T-helper 9 cell (primary cell): Measurements from ENCODE around the gene AKR1E2.
A peak's percentile ranks its signal among the peaks of the same experiment; 100 is the strongest.

Experiments used
- DNase-seq: peaks from one replicate; pipeline ENCODE4 v3.0.0-alpha.2; 2020

Gene AKR1E2

GRCh38 chr10:4847561-4848355, 21.8 kb downstream of the AKR1E2 start:
- DNase-seq: no peak

- DNase-seq: no peak
Observed at GRCh38 chr10:4848356-4849041, 22.5 kb downstream of the AKR1E2 start.

GRCh38 chr10:4849042-4849402, 23.0 kb downstream of the AKR1E2 start:
- DNase-seq: no peak

- peak; percentile 84 for DNase-seq
Observed at GRCh38 chr10:4849555-4850242, 23.7 kb downstream of the AKR1E2 start.

- no peak for DNase-seq
Observed at GRCh38 chr10:4850397-4850796, 24.4 kb downstream of the AKR1E2 start.

GRCh38 chr10:4851176-4851575, 25.2 kb downstream of the AKR1E2 start:
- DNase-seq: no peak

GRCh38 chr10:4851846-4852245, 25.8 kb downstream of the AKR1E2 start:
- no peak for DNase-seq

GRCh38 chr10:4865945-4866661, 40.1 kb downstream of the AKR1E2 start:
- DNase-seq: no peak

- DNase-seq: no peak
Observed at GRCh38 chr10:4867109-4867519, 41.1 kb downstream of the AKR1E2 start.

GRCh38 chr10:4867520-4868356, 41.7 kb downstream of the AKR1E2 start:
- DNase-seq: no peak

GRCh38 chr10:4868357-4868657, 42.3 kb downstream of the AKR1E2 start:
- DNase-seq: no peak

GRCh38 chr10:4882704-4883078, 56.7 kb downstream of the AKR1E2 start:
- no peak for DNase-seq

- DNase-seq: no peak
Observed at GRCh38 chr10:4883079-4883739, 57.2 kb downstream of the AKR1E2 start.

- no peak for DNase-seq
Observed at GRCh38 chr10:4885162-4885561, 59.2 kb downstream of the AKR1E2 start.

- no peak for DNase-seq
Observed at GRCh38 chr10:4887501-4887900, 61.5 kb downstream of the AKR1E2 start.

GRCh38 chr10:4888236-4888635, 62.2 kb downstream of the AKR1E2 start:
- no peak for DNase-seq

- no peak for DNase-seq
Observed at GRCh38 chr10:4889959-4890358, 64.0 kb downstream of the AKR1E2 start.

- DNase-seq: no peak
Observed at GRCh38 chr10:4892681-4893080, 66.7 kb downstream of the AKR1E2 start.

- DNase-seq: no peak
Observed at GRCh38 chr10:4894335-4894734, 68.3 kb downstream of the AKR1E2 start.
